ENCODE data around the gene SLC25A46.
A peak's percentile ranks its signal among the peaks of the same experiment; 100 is the strongest.

SLC25A46 gene

DNA sequence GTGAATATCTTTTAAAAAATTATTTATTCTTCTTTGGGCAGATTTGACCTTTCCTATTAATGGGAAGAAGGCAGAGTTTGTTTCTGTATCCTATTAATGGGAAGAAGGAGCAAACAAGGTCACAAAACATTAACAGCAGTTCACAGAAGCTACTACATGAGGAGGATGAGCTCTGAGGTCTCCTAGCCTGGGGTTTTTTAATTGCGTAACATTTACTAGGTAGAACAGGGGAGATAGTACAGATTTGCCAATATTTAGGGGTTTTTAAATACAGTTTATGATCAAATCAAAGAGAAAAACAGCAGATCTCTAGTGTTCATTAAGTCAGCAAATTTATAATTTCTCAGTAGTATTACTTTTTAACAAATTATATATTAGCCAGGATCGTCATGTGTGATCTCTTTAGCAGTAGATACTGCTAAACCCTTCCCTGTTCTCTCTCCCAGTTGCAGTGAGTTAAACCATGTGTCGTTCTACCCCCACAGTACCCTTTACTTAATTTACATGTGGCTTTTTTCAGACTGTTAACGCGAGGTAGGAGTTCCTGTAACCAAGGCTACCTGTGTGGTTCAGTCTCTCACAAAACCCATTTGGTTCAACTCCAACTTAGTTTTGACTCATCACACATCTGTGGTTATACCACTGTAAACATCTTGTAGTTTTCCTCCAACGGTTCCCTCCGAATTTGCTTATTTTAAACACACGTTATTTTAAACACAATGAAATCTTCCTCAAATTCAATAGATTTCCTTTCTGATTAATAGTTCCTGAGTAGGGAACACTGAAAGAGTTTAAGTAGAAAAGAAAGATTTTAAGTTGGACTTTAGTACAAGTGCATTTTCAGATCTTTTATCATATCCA lies 13.3 kb downstream of the SLC25A46 start:
- Histone ChIP-seq H3K4me3 (no peak overlapping the region), H3K27me3 (no peaks in the 10 kb centered on the region), H3K36me3 (peaks cover 16 to 47% (median 21%) of the 10 kb centered on the region in 3 donors), H3K27ac (no peak overlapping the region), H3K4me1 (no peaks in the 10 kb centered on the region), H3K9me3 (no peaks in the 10 kb centered on the region)
- no peak for DNase-seq
- intact Hi-C loops (cut with DNase I; ENCODE audit: low total_unique reads) = loop anchor here (5.0 kb wide), 1 partner anchor 340 kb away; the partner anchor contains the start of gene WDR36
- TF ChIP-seq, protein P1, sequence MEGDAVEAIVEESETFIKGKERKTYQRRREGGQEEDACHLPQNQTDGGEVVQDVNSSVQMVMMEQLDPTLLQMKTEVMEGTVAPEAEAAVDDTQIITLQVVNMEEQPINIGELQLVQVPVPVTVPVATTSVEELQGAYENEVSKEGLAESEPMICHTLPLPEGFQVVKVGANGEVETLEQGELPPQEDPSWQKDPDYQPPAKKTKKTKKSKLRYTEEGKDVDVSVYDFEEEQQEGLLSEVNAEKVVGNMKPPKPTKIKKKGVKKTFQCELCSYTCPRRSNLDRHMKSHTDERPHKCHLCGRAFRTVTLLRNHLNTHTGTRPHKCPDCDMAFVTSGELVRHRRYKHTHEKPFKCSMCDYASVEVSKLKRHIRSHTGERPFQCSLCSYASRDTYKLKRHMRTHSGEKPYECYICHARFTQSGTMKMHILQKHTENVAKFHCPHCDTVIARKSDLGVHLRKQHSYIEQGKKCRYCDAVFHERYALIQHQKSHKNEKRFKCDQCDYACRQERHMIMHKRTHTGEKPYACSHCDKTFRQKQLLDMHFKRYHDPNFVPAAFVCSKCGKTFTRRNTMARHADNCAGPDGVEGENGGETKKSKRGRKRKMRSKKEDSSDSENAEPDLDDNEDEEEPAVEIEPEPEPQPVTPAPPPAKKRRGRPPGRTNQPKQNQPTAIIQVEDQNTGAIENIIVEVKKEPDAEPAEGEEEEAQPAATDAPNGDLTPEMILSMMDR (IDR thresholded peaks at IDR 0.05) = no peak

DNA sequence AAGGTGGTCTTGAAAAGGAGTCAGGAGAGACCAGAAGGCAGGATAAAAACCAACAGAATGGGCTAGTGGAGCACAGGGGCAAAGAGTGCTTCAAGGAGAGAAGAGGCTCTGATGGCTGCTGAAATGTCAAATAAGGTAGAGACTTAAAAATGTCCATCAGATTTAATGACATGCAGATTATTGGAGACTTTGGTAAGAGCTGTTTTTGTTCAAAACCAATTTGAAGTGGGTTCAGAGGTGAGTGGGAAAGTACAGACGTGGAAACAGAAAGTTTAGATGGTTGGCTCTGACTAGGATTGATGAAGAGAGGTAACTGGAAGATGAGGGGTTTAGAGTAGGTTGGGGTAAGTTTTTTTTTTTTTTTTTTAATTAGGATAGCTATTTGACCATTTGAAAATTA lies 14.1 kb downstream of the SLC25A46 start:
- Histone ChIP-seq H3K9me3 (no peaks in the 10 kb centered on the region), H3K4me3 (no peak overlapping the region), H3K36me3 (peaks cover 15 to 41% (median 20%) of the 10 kb centered on the region in 3 donors), H3K27ac (no peak overlapping the region), H3K27me3 (no peaks in the 10 kb centered on the region), H3K4me1 (no peaks in the 10 kb centered on the region)
- intact Hi-C loops (cut with DNase I; ENCODE audit: low total_unique reads) = loop anchor here (5.0 kb wide), 1 partner anchor 339 kb away; the partner anchor contains the start of gene WDR36
- TF ChIP-seq, protein P1 (IDR thresholded peaks at IDR 0.05) = no peak
- DNase-seq = no peak

DNA sequence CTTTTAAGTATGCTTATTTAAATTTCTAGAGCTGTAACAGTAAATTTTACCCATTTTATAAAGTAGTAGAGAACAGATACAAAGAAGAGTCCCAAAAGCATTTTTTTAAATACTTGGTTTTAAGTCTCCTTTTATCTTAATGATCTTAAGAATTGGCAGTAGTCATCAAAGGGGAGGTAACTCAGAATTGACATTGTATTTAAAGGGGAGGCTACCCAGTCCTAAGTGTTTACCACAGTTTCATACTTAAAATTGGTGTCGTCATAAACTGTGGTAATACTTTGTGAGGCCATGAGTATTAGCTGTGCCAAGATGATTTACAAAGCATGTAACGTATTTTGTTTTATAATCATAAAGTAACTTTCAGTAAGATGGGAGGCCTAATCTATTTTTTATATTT lies 14.8 kb downstream of the SLC25A46 start:
- H3K4me1 ChIP-seq = no peaks in the 10 kb centered on the region
- H3K9me3 ChIP-seq = no peaks in the 10 kb centered on the region
- H3K36me3 ChIP-seq = peaks cover 18 to 38% (median 21%) of the 10 kb centered on the region in 3 donors
- H3K27ac ChIP-seq = no peak overlapping the region
- H3K4me3 ChIP-seq = no peak overlapping the region
- H3K27me3 ChIP-seq = no peaks in the 10 kb centered on the region
- DNase-seq = no peak
- intact Hi-C loops (cut with DNase I; ENCODE audit: low total_unique reads) = loop anchor here (5.0 kb wide), 1 partner anchor 339 kb away; the partner anchor contains the start of gene WDR36
- TF ChIP-seq, protein P1 (IDR thresholded peaks at IDR 0.05) = no peak

DNA sequence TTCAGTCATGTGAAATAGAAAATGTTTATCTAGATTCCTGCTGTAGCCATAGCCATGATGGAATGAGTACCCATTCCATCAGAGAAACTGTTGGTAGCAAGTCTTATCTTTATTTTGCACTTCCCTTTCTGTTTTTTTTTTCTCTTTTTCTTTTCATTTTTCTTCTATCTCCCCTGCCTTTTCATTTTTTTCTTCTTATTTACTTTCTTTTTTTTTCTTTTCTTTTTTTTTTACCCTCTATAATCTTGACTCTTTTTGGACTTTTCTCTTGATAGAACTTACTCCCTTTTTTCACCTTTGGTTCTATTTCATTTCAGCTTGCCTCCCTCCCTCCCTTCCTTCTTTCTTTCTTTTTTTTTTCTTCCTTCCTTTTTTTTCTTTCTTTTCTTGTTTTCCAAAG lies 15.4 kb downstream of the SLC25A46 start:
- no peaks in the 10 kb centered on the region for H3K9me3 ChIP-seq
- H3K4me3 ChIP-seq = no peak overlapping the region
- no peak for DNase-seq
- H3K36me3 ChIP-seq = peaks cover 23 to 39% (median 27%) of the 10 kb centered on the region in 3 donors
- no peak overlapping the region for H3K27ac ChIP-seq
- intact Hi-C loops (cut with DNase I; ENCODE audit: low total_unique reads) = loop anchor here (5.0 kb wide), 1 partner anchor 338 kb away; the partner anchor contains the start of gene WDR36
- TF ChIP-seq, protein P1 (IDR thresholded peaks at IDR 0.05) = no peak
- H3K27me3 ChIP-seq = no peaks in the 10 kb centered on the region
- no peaks in the 10 kb centered on the region for H3K4me1 ChIP-seq

DNA sequence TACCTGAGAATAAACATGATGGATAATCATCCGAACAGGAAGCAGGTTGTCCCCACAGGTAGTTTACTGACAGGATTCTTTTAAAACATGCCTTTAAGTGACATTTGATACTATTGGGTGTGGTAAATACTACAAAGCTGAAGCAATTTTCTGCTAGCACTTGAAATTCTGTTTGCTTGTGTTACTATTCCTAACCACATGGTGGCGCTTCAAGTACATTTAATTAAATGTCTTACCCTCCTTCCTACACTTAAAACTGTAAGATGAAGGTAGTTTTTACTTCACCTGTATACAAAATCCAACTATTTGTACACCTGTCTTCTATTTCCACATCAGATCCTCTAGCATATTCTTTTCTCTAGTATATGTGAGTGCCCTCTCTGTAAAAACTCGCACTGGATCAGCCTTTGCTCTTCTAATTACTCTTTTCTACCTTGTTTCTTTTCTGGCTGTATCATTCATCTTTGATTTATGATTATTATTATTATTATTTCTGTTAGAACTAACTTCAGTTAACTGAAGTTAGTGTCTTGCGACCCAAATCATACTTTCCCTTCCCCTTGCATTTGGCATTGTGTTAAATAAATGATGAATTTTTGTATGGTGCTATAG lies 18.4 kb downstream of the SLC25A46 start:
- TF ChIP-seq, protein P1 (IDR thresholded peaks at IDR 0.05) = peak; percentile 60 to 66
- DNase-seq = no peak

More for the DNA sequence above, 18.4 kb downstream of the SLC25A46 start:
- Histone ChIP-seq H3K36me3 (peaks cover 43 to 54% (median 50%) of the 10 kb centered on the region in 3 donors), H3K4me3 (no peak overlapping the region), H3K4me1 (no peaks in the 10 kb centered on the region), H3K9me3 (no peaks in the 10 kb centered on the region), H3K27me3 (no peaks in the 10 kb centered on the region), H3K27ac (no peak overlapping the region)
- intact Hi-C loops (cut with DNase I; ENCODE audit: low total_unique reads) = loop anchor here (5.0 kb wide), 1 partner anchor 465 kb away; the partner anchor contains the start of gene CAMK4

All from tibial artery (tissue), 4 donors.